ENCODE measurements around the gene DCP1A.
A peak's percentile ranks its signal among the peaks of the same experiment; 100 is the strongest.
"Not testable (repeated sequence)": the region's sequence is repeated elsewhere in the genome, so short reads cannot be mapped to it uniquely, and the experiment has no call there.

DCP1A gene

GRCh38 chr3:53347261-53348064 lies at the start of gene DCP1A:
DCP1A (minus strand) TSS chr3:53347543; CDS start chr3:53347517, 26 bp downstream.
- DNase-seq (ENCODE audit: low spot score) = peak; percentile 94

GRCh38 chr3:53384465-53385423 lies 37.4 kb upstream of the DCP1A start:
- DNase-seq (ENCODE audit: low spot score) = no peak

DNA sequence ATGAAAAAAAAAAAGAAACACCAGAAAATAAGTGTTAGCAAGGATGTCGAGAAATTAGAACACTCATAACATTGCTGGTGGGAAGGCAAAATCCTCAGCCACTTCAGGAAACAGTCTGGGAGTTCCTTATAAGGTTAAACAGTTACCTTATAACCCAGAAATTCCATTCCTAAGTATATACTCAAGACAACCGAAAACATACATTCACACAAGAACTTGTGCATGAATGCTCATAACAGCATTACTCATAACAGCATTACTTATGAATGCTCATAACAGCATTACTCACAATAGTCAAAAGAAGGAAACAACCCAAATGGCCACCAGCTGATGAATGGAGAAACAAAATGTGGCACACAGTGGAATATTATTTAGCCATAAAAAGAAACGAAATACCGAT lies 34.8 kb upstream of the DCP1A start:
- no peak for DNase-seq (ENCODE audit: low spot score)

DNA sequence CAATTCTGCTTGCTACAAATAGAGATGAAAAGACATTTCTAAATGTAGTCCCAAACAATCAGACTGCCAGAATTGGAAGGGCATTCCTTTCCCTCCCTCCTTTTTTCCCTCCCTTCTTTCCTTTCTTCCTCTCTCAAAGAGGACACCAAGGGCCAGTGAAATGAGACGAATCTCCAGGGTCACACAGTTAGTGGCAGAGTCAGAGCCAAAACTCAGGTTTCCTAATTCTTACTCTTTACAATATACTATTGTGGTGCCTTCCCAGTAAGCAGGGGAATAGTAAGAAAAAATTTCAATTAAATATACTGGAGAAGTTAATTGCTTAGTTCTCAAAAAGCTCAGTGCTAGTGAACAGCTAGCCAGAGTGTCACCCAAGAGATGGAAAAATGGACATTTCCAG lies 33.0 kb upstream of the DCP1A start:
- DNase-seq (ENCODE audit: low spot score) = no peak

DNA sequence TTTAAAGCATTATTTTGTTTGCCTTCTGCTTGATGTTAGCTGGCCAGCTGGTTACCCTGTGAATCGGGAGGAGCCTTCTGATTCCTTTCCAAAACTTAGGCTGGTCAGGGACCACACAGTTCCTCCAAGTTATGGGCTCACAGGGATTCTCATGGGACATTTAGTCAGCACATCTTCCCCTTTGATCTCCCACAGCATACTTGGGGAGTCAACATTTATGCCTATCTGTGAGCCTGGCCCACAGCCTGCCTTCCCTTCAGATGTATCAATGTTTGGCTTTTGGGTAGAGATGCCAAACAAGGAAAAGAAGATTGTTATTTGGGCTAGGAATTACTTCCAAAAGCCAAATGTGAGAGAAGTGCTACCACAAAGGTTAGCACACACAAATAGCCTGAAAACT lies 32.6 kb upstream of the DCP1A start:
- DNase-seq (ENCODE audit: low spot score) = no peak

DNA sequence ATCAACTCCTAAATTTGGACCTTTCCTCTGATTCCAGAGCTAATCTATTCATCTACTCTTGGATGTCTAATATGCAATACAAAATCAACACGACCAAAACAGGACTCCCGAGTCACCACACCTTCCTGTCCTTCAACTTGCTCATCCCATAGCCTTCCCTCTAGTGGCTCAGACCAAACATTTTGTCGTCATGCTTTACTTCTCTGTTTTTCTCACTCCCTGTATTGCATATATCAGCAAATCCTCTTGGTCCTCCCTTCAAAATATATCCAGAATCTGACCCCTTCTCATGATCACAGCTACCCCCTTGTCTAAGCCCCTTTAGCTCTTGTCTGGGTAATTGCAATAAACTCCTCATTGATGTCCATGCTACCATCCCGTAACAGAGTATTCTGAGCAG lies 30.5 kb upstream of the DCP1A start:
- no peak for DNase-seq (ENCODE audit: low spot score)

DNA sequence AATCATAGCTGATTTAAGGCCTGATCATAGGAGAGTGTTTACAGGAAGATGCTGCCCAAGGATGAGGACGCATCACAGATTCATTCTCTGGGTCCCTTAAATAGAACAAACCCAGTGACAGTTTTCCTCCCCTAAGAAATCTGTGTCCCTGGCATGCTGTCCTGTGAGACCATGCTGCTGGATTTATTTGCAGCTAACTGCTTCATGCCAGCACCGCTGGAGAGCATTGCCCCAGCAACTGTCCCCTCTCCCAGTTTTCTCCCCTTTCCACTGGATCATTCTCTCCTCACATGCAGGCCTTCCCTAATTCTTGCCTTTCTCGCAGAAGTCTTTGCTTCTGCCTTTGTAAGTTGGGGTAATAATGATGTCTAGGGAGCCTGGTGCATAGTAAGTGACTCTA lies 29.3 kb upstream of the DCP1A start:
- no peak for DNase-seq (ENCODE audit: low spot score)

- peak; percentile 4 for DNase-seq (ENCODE audit: low spot score)
Observed at GRCh38 chr3:53375019-53375418, 27.7 kb upstream of the DCP1A start.

GRCh38 chr3:53370719-53371118 lies 23.4 kb upstream of the DCP1A start:
- DNase-seq (ENCODE audit: low spot score) = not testable (repeated sequence)

GRCh38 chr3:53361852-53362251 lies 14.5 kb upstream of the DCP1A start:
- DNase-seq (ENCODE audit: low spot score) = no peak

GRCh38 chr3:53357458-53357857 lies 10.1 kb upstream of the DCP1A start:
- DNase-seq (ENCODE audit: low spot score) = no peak

DNA sequence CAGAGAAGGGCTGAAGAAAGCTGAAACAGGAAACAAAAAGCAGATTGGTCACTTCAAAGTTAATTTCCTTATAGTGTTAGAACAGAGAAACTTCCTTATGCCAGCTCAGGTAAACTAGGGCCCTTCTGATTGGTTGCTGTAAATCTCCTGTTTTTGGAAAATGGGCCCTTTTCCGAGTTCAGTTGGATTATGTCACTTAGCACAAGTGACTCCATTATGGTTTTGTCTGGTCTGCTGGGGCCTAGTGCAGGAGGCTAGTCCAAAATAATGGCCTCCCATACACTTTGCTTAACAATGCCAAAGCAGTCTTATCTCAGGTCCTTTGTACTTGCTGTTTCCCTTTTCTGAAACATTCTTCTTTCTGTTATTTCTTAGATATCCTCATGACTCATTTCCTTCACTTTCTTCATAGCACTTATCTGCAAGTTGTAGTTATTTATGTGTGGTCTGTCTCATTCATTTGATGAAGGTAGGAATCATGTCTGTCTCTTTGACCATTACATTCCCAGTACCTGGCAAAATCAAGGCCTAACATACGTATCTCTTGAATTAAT lies 7.7 kb upstream of the DCP1A start:
- no peak for DNase-seq (ENCODE audit: low spot score)

- no peak for DNase-seq (ENCODE audit: low spot score)
Observed at GRCh38 chr3:53353202-53353601, 5.9 kb upstream of the DCP1A start.

GRCh38 chr3:53350652-53351051 lies 3.3 kb upstream of the DCP1A start:
- DNase-seq (ENCODE audit: low spot score) = no peak

- DNase-seq (ENCODE audit: low spot score) = not testable (repeated sequence)
Observed at GRCh38 chr3:53348118-53348517, 775 bp upstream of the DCP1A start.

DNA sequence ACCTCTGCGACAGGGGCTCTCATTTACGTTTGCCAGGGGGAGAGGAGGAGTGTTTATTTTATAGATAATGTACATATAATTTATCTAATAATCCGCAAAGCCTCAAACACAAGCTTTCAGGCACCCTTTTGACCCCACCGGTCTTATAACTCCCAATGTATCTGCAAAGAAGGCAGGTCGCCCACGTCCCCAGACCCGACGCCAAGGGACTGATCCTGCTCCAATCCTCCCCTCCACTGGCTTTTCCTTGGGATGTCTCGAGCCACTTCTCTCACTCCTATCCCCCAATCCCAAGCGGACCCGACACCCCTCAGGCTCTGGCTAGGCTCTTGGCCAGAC lies 452 bp downstream of the DCP1A start:
- DNase-seq (ENCODE audit: low spot score) = no peak

DNA sequence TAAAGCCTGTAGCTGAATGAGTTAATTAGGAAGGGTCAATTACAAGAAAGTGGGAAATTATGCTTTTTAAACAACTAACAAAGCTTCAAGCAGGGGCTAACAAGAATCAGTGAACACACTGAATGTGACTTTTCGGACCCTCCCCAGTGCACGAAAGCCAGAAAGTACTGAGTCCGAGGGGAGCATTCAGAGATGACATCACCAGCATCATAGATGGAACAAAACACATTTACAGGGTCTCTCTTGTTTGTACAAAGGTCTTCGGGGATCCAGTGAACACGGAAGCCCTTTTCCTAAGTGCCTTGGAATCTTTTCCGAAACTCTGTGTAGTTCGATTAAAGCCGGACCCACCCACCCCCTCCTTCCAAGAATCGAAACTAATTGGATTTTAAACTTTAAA lies 829 bp downstream of the DCP1A start:
- no peak for DNase-seq (ENCODE audit: low spot score)

GRCh38 chr3:53342353-53342752 lies 5.0 kb downstream of the DCP1A start:
- no peak for DNase-seq (ENCODE audit: low spot score)

DNA sequence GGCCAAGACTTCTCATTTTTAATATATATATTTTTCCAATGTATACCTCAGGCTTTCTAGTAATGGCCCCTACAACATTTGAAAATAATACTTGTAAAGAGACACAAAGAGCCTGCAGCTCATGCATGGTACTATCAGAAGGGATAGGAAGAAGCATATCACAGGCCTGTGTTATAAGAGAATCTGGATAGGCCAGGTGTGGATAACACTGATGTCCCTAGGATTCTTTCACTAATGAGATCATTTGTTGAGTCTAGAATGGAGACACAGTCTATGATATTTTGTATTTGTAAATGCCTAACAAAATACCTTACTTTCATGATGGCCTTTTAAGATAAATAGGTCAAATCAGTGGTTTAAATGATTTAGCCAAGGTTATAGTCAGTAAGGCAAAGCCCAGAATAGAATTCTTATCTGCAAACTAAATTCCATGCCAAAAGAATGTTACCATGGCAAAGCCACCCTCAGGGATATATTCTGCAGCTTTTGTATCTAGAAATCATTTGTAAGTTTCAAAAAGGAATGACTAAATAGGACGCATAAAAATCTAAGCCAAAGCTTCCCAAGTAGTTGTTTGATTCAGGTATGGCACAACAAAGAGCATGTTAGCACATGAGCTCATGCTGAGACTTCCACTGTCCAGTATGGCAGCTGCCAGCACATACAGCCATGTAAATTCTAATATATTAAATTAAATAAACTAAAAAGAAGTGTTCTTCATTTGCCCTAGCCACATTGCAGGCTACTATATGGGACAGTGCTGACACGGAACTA lies 10.0 kb downstream of the DCP1A start:
- DNase-seq (ENCODE audit: low spot score) = no peak

- DNase-seq (ENCODE audit: low spot score) = no peak
Observed at GRCh38 chr3:53334742-53335141, 12.6 kb downstream of the DCP1A start.

DNA sequence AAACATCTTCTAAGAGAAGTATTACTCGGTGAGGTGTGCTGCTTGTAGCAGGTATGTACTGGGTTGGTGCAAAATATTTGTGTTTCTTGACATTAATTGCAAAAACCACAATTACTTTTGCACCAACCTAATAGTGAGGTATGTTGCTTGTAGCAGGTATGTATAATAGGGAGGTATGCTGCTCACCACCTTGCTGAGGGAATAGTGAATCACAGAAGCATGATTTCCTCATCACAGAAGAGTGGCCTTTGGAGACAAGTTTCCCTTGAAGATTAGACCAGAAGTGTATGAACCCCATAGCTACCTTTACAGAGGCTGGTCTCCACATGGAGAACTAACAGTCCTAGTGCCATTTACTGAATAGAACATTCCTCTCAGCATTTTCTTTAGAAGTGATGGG lies 15.5 kb downstream of the DCP1A start:
- no peak for DNase-seq (ENCODE audit: low spot score)

DNA sequence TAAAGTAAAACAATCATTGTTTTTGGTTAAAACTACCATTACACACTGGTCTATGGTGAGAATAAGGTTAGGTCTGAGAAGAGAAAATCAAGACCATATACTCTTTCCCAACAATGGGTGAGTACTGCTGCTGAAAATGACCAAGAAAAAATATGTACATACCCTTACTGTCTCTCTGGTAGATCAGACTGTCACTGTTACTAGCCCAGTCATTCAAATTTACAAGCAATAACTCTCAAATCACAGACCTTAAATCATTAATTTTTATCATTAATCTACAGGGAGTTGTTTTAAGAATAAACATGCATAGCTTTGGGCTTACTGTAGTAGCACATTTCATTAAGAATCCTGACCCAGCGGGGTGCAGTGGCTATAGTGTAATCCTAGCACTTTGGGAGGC lies 17.4 kb downstream of the DCP1A start:
- DNase-seq (ENCODE audit: low spot score) = no peak
